ENCODE results near the gene COL4A4.

- no peak for TF ChIP-seq POLR2A (IDR thresholded peaks at IDR 0.05)
- TF ChIP-seq, protein P1, sequence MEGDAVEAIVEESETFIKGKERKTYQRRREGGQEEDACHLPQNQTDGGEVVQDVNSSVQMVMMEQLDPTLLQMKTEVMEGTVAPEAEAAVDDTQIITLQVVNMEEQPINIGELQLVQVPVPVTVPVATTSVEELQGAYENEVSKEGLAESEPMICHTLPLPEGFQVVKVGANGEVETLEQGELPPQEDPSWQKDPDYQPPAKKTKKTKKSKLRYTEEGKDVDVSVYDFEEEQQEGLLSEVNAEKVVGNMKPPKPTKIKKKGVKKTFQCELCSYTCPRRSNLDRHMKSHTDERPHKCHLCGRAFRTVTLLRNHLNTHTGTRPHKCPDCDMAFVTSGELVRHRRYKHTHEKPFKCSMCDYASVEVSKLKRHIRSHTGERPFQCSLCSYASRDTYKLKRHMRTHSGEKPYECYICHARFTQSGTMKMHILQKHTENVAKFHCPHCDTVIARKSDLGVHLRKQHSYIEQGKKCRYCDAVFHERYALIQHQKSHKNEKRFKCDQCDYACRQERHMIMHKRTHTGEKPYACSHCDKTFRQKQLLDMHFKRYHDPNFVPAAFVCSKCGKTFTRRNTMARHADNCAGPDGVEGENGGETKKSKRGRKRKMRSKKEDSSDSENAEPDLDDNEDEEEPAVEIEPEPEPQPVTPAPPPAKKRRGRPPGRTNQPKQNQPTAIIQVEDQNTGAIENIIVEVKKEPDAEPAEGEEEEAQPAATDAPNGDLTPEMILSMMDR (IDR thresholded peaks at IDR 0.05): no peak
These were observed 132.6 kb downstream of the COL4A4 start for GRCh38 chr2:227031379-227031778.

All from vagina (tissue), 2 donors.